HepG2 (cell line): Measurements from ENCODE around the gene IQUB. TPM values are rescaled to one million over a fixed set of nuclear protein-coding genes. Genes with fewer than 3 reads are reported as not detected.

ENCODE experiments used
- ARID2 ChIP-seq: sonication (generic); formaldehyde crosslinking; IDR thresholded peaks from 2 replicates; pipeline ENCODE4 v1.8.1; 2022; ENCODE audit warnings: mild to moderate bottlenecking, missing genetic modification reagents, borderline replicate concordance
- ATF1 ChIP-seq: IDR thresholded peaks from 2 replicates; pipeline ENCODE4 v1.6.1; 2016; ENCODE audit warnings: mild to moderate bottlenecking, control low read depth
- BRCA1 ChIP-seq: sonication (generic); formaldehyde crosslinking; IDR thresholded peaks from 2 replicates; pipeline ENCODE4 v1.4.0; 2020; ENCODE audit warnings: missing genetic modification reagents
- ELF3 ChIP-seq: IDR thresholded peaks from 2 replicates; pipeline ENCODE4 v1.6.1; 2016; ENCODE audit warnings: missing genetic modification reagents, missing compliant biosample characterization
- HOMEZ ChIP-seq: IDR thresholded peaks from 2 replicates; pipeline ENCODE4 v1.6.1; 2016; ENCODE audit warnings: low read depth
- NR2F2 ChIP-seq: IDR thresholded peaks from 2 replicates; pipeline ENCODE4 v1.6.1; 2012; ENCODE audit warnings: low read depth, inconsistent platforms, borderline replicate concordance
- PHF20 ChIP-seq: sonication (generic); formaldehyde crosslinking; IDR thresholded peaks from 2 replicates; pipeline ENCODE4 v1.5.0; 2020; ENCODE audit warnings: mild to moderate bottlenecking, missing genetic modification reagents
- REST ChIP-seq, 2 experiments: IDR thresholded peaks; 2 replicates each; pipeline ENCODE4 v1.6.1; 2011 to 2012; ENCODE audit warnings: low read length in 2 of 2, borderline replicate concordance in 1 of 2, low read depth in 1 of 2, mild to moderate bottlenecking in 1 of 2, moderate library complexity in 1 of 2
- RFXAP ChIP-seq: sonication (generic); formaldehyde crosslinking; IDR thresholded peaks from 2 replicates; pipeline ENCODE4 v1.4.0; 2020; ENCODE audit warnings: missing genetic modification reagents, borderline replicate concordance
- TSC22D2 ChIP-seq: sonication (generic); formaldehyde crosslinking; IDR thresholded peaks from 2 replicates; pipeline ENCODE4 v1.5.1; 2020; ENCODE audit warnings: missing genetic modification reagents, mild to moderate bottlenecking, borderline replicate concordance
- UBTF ChIP-seq: sonication (generic); formaldehyde crosslinking; IDR thresholded peaks from 2 replicates; pipeline ENCODE4 v1.4.0; 2020; ENCODE audit warnings: mild to moderate bottlenecking, missing genetic modification reagents
- ZGPAT ChIP-seq: IDR thresholded peaks from 2 replicates; pipeline ENCODE4 v1.6.1; 2016; ENCODE audit warnings: mild to moderate bottlenecking
- ZMYM3 ChIP-seq: sonication (generic); formaldehyde crosslinking; IDR thresholded peaks from 2 replicates; pipeline ENCODE4 v1.5.1; 2020; ENCODE audit warnings: mild to moderate bottlenecking, missing genetic modification reagents
- ZNF616 ChIP-seq: sonication (generic); formaldehyde crosslinking; IDR thresholded peaks from 2 replicates; pipeline ENCODE4 v1.5.0; 2020; ENCODE audit warnings: low read depth, mild to moderate bottlenecking, missing genetic modification reagents
- ZNF775 ChIP-seq: sonication (generic); formaldehyde crosslinking; IDR thresholded peaks from 2 replicates; pipeline ENCODE4 v1.4.0; 2020; ENCODE audit warnings: missing genetic modification reagents, mild to moderate bottlenecking, moderate library complexity, borderline replicate concordance
- ZSCAN5A ChIP-seq: sonication (generic); formaldehyde crosslinking; IDR thresholded peaks from 2 replicates; pipeline ENCODE4 v1.8.0; 2022; ENCODE audit warnings: mild to moderate bottlenecking, missing genetic modification reagents, borderline replicate concordance
- polyA plus RNA-seq, 8 experiments: library from polyadenylated mRNA; depleted of rRNA in 3 of 8; stranded (reverse) in 7 of 8; unstranded in 1 of 8; fragments of >200 nt; fragmentation: Illumina TruSeq in 4 of 8; extraction: Trizol in 4 of 8; gene quantifications; 2 replicates each; pipeline versions ENCODE4 v1.2.1 to v1.2.3, GENCODE V29; 2011 to 2016; ENCODE audit warnings: low read depth in 4 of 8, missing spikeins in 1 of 8, mixed read lengths in 1 of 8; ENCODE audit not compliant: insufficient read depth in 1 of 8
- total RNA-seq, 5 experiments: library from RNA; depleted of rRNA; stranded (reverse); fragments of >200 nt; fragmentation: Illumina TruSeq; extraction: Trizol; gene quantifications; 2 replicates each; pipeline ENCODE4 v1.2.3, GENCODE V29; 2016; ENCODE audit warnings: low read depth in 1 of 5

Gene IQUB
- total and polyA plus RNA-seq, 2 of the 13 experiments (the other 11 are each of a cell fraction or from before 2014, with no cell fraction given): 0.07 TPM; not detected in 1

- TF ChIP-seq HOMEZ (CRISPR knock-in tag) (0 out of 2 replicates have a peak, but pooled peaks have one; percentile 32), RFXAP (peak; percentile 83; the same call in 1 of the 2 replicates), ELF3 (CRISPR knock-in tag) (peak; percentile 9; the same call in 1 of the 2 replicates), UBTF (CRISPR knock-in tag) (peak; percentile 46; the same call in 1 of the 2 replicates), ZGPAT (CRISPR knock-in tag) (peak; percentile 45; the same call in 1 of the 2 replicates), REST (IDR thresholded peaks at IDR 0.05; ENCODE audit: borderline replicate concordance in 1 of 2, low read depth in 1 of 2, low read length in 2 of 2) (0 out of 4 replicates have a peak, but pooled peaks of 1 of the 2 experiments have one; percentile 2), ZNF616 (CRISPR knock-in tag) (0 out of 2 replicates have a peak, but pooled peaks have one; percentile 27), ZNF775 (no peak), ATF1 (CRISPR knock-in tag) (peak; percentile 91), ZSCAN5A (CRISPR knock-in tag) (peak; percentile 89; the same call in 1 of the 2 replicates), PHF20 (CRISPR knock-in tag) (peak; percentile 79), BRCA1 (CRISPR knock-in tag) (peak; percentile 52; the same call in 1 of the 2 replicates), TSC22D2 (CRISPR knock-in tag) (peak; percentile 90; the same call in 1 of the 2 replicates), NR2F2 (no peak), ZMYM3 (CRISPR knock-in tag) (no peak), ARID2 (CRISPR knock-in tag) (peak; percentile 81; the same call in 1 of the 2 replicates)
These were observed 23.2 kb upstream of the IQUB start, which contains the start of gene NDUFA5 (continued) for GRCh38 chr7:123557398-123558288.
